HCT116 (cell line): ENCODE data around the gene DENND5A.

Experiments
- CEBPB ChIP-seq: IDR thresholded peaks from 2 replicates; pipeline ENCODE4 v1.6.1; 2012; ENCODE audit warnings: low read depth
- ELF1 ChIP-seq: IDR thresholded peaks from 2 replicates; pipeline ENCODE4 v1.6.1; 2012; ENCODE audit warnings: low read depth, borderline replicate concordance
- EZH2 ChIP-seq: fragments of 200-600 bp; sonication (generic); IDR thresholded peaks from 2 replicates; pipeline ENCODE4 v1.6.1; 2017; ENCODE audit warnings: antibody characterized with exemption, mixed run types
- FOSL1 ChIP-seq: IDR thresholded peaks from 2 replicates; pipeline ENCODE4 v1.6.1; 2012; ENCODE audit warnings: low read depth
- POLR2A ChIP-seq: IDR thresholded peaks from 2 replicates; pipeline ENCODE4 v1.7.0; 2011; ENCODE audit warnings: borderline replicate concordance; ENCODE audit not compliant: insufficient read depth, insufficient read length; ENCODE audit errors: extremely low read depth
- POLR2AphosphoS5 ChIP-seq: IDR thresholded peaks from 2 replicates; pipeline ENCODE4 v1.6.1; 2011; ENCODE audit warnings: mild to moderate bottlenecking, low read depth, low read length, moderate library complexity
- RAD21 ChIP-seq: IDR thresholded peaks from 2 replicates; pipeline ENCODE4 v1.6.1; 2012; ENCODE audit warnings: low read depth, mild to moderate bottlenecking
- SIN3A ChIP-seq: IDR thresholded peaks from 2 replicates; pipeline ENCODE4 v1.6.1; 2012; ENCODE audit warnings: low read depth
- YY1 ChIP-seq: IDR thresholded peaks from 2 replicates; pipeline ENCODE4 v1.6.1; 2011; ENCODE audit warnings: low read length, low read depth, moderate library complexity, mild to moderate bottlenecking; ENCODE audit not compliant: insufficient replicate concordance; ENCODE audit errors: extremely low read depth
- TF ChIP-seq, protein P1 (sequence below), 3 experiments: fragments of 200-600 bp in 1 of 3; sonication (generic) in 1 of 3; IDR thresholded peaks in 2 of 3; conservative IDR thresholded peaks in 1 of 3; 2 replicates each; pipeline ENCODE4 v1.5.1; 2012 to 2017; ENCODE audit warnings: low read depth in 2 of 3, low read length in 2 of 3, antibody characterized with exemption in 1 of 3, borderline replicate concordance in 1 of 3, control low read depth in 1 of 3, mild to moderate bottlenecking in 1 of 3, mixed read lengths in 1 of 3, mixed run types in 1 of 3, moderate library complexity in 1 of 3; ENCODE audit not compliant: insufficient read depth in 1 of 3
- TF ChIP-seq, protein P2 (sequence below): IDR thresholded peaks from 2 replicates; pipeline ENCODE4 v1.6.1; 2011; ENCODE audit warnings: mild to moderate bottlenecking, low read length, moderate library complexity; ENCODE audit not compliant: insufficient replicate concordance; ENCODE audit errors: extremely low read depth
- TF ChIP-seq, protein P3 (sequence below): IDR thresholded peaks from 2 replicates; pipeline ENCODE4 v1.6.1; 2012; ENCODE audit warnings: low read depth
- TF ChIP-seq, protein P4 (sequence below): IDR thresholded peaks from 2 replicates; pipeline ENCODE4 v1.6.1; 2012
- TF ChIP-seq, protein P5 (sequence below): IDR thresholded peaks from 2 replicates; pipeline ENCODE4 v1.6.1; 2012

DNA sequence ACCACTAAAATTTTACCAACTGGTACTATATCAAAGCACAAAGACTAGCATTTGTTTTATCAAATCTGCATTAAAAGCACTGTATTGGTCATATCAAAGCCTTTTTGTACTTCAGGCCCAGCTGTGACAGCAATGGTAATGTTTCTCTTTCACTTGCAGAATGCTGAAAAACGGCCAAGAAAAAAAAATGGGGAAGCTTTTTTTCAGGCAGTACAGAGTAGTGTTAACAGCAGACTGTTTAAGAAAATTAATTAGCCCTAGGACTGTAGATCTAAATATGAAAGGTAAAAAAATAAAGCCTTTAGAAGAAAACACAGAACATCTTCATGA, 33.3 kb downstream of the DENND5A start:
- TF ChIP-seq YY1, result no peak
- TF ChIP-seq POLR2A, result no peak
- TF ChIP-seq ELF1, result no peak
- TF ChIP-seq, protein P1, sequence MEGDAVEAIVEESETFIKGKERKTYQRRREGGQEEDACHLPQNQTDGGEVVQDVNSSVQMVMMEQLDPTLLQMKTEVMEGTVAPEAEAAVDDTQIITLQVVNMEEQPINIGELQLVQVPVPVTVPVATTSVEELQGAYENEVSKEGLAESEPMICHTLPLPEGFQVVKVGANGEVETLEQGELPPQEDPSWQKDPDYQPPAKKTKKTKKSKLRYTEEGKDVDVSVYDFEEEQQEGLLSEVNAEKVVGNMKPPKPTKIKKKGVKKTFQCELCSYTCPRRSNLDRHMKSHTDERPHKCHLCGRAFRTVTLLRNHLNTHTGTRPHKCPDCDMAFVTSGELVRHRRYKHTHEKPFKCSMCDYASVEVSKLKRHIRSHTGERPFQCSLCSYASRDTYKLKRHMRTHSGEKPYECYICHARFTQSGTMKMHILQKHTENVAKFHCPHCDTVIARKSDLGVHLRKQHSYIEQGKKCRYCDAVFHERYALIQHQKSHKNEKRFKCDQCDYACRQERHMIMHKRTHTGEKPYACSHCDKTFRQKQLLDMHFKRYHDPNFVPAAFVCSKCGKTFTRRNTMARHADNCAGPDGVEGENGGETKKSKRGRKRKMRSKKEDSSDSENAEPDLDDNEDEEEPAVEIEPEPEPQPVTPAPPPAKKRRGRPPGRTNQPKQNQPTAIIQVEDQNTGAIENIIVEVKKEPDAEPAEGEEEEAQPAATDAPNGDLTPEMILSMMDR (IDR thresholded peaks at IDR 0.05 in 2 of 3, conservative IDR thresholded peaks at IDR 0.05 in 1 of 3; ENCODE audit: borderline replicate concordance in 1 of 3, insufficient read depth in 1 of 3, low read depth in 2 of 3, low read length in 2 of 3), result no peak
- TF ChIP-seq, protein P2, sequence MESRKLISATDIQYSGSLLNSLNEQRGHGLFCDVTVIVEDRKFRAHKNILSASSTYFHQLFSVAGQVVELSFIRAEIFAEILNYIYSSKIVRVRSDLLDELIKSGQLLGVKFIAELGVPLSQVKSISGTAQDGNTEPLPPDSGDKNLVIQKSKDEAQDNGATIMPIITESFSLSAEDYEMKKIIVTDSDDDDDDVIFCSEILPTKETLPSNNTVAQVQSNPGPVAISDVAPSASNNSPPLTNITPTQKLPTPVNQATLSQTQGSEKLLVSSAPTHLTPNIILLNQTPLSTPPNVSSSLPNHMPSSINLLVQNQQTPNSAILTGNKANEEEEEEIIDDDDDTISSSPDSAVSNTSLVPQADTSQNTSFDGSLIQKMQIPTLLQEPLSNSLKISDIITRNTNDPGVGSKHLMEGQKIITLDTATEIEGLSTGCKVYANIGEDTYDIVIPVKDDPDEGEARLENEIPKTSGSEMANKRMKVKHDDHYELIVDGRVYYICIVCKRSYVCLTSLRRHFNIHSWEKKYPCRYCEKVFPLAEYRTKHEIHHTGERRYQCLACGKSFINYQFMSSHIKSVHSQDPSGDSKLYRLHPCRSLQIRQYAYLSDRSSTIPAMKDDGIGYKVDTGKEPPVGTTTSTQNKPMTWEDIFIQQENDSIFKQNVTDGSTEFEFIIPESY, result no peak
- no peak for TF ChIP-seq RAD21
- TF ChIP-seq EZH2, result no peak
- no peak for TF ChIP-seq CEBPB
- TF ChIP-seq, protein P3, sequence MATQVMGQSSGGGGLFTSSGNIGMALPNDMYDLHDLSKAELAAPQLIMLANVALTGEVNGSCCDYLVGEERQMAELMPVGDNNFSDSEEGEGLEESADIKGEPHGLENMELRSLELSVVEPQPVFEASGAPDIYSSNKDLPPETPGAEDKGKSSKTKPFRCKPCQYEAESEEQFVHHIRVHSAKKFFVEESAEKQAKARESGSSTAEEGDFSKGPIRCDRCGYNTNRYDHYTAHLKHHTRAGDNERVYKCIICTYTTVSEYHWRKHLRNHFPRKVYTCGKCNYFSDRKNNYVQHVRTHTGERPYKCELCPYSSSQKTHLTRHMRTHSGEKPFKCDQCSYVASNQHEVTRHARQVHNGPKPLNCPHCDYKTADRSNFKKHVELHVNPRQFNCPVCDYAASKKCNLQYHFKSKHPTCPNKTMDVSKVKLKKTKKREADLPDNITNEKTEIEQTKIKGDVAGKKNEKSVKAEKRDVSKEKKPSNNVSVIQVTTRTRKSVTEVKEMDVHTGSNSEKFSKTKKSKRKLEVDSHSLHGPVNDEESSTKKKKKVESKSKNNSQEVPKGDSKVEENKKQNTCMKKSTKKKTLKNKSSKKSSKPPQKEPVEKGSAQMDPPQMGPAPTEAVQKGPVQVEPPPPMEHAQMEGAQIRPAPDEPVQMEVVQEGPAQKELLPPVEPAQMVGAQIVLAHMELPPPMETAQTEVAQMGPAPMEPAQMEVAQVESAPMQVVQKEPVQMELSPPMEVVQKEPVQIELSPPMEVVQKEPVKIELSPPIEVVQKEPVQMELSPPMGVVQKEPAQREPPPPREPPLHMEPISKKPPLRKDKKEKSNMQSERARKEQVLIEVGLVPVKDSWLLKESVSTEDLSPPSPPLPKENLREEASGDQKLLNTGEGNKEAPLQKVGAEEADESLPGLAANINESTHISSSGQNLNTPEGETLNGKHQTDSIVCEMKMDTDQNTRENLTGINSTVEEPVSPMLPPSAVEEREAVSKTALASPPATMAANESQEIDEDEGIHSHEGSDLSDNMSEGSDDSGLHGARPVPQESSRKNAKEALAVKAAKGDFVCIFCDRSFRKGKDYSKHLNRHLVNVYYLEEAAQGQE, result no peak
- TF ChIP-seq POLR2AphosphoS5, result no peak
- TF ChIP-seq, protein P4, sequence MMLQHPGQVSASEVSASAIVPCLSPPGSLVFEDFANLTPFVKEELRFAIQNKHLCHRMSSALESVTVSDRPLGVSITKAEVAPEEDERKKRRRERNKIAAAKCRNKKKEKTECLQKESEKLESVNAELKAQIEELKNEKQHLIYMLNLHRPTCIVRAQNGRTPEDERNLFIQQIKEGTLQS, result no peak
- TF ChIP-seq, protein P5, sequence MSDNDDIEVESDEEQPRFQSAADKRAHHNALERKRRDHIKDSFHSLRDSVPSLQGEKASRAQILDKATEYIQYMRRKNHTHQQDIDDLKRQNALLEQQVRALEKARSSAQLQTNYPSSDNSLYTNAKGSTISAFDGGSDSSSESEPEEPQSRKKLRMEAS, result no peak
- TF ChIP-seq SIN3A, result no peak
- TF ChIP-seq FOSL1, result no peak
